SK-N-SH treated with all-trans-retinoic acid at 6 μM for 48 hours (cell line): ENCODE results near the gene LEUTX.

ENCODE experiments used
- ATAC-seq: fragments of 200-7000 bp; cut with Tn5 transposase; 3 replicates; pipeline ENCODE4 v1.9.1; 2020; ENCODE audit warnings: mild to moderate bottlenecking, moderate library complexity
- ARNTL ChIP-seq: fragments of 450-650 bp; formaldehyde crosslinking; IDR thresholded peaks from 2 replicates; pipeline ENCODE4 v1.5.0; 2020; ENCODE audit warnings: low read depth, mild to moderate bottlenecking, moderate library complexity, borderline replicate concordance
- BACH2 ChIP-seq: fragments of 250-450 bp; sonication (Bioruptor Pico); IDR thresholded peaks from 2 replicates; pipeline ENCODE4 v1.9.0; 2021; ENCODE audit warnings: mild to moderate bottlenecking, borderline replicate concordance
- CSDC2 ChIP-seq: fragments of 250-450 bp; sonication (Bioruptor Pico); IDR thresholded peaks from 2 replicates; pipeline ENCODE4 v1.5.0; 2020; ENCODE audit warnings: mild to moderate bottlenecking, moderate library complexity
- ESRRG ChIP-seq: fragments of 250-450 bp; sonication (Bioruptor Pico); IDR thresholded peaks from 2 replicates; pipeline ENCODE4 v1.6.1; 2021; ENCODE audit warnings: mild to moderate bottlenecking
- GLIS3 ChIP-seq: fragments of 250-450 bp; sonication (Bioruptor Pico); IDR thresholded peaks from 2 replicates; pipeline ENCODE4 v1.5.0; 2020; ENCODE audit warnings: mild to moderate bottlenecking, moderate library complexity
- ISL1 ChIP-seq: fragments of 250-450 bp; sonication (Bioruptor Pico); IDR thresholded peaks from 2 replicates; pipeline ENCODE4 v2.1.2; 2022; ENCODE audit warnings: mild to moderate bottlenecking, moderate library complexity
- OSR1 ChIP-seq: fragments of 250-450 bp; sonication (Bioruptor Pico); IDR thresholded peaks from 2 replicates; pipeline ENCODE4 v1.8.0; 2022; ENCODE audit warnings: moderate library complexity, mild to moderate bottlenecking, inconsistent platforms
- PPARA ChIP-seq: fragments of 250-450 bp; sonication (Bioruptor Pico); IDR thresholded peaks from 2 replicates; pipeline ENCODE4 v1.5.0; 2020; ENCODE audit warnings: mild to moderate bottlenecking, borderline replicate concordance
- RARB ChIP-seq: fragments of 250-450 bp; sonication (Bioruptor Pico); IDR thresholded peaks from 2 replicates; pipeline ENCODE4 v1.8.0; 2021; ENCODE audit warnings: mild to moderate bottlenecking, moderate library complexity
- SNAI2 ChIP-seq: fragments of 250-450 bp; sonication (Bioruptor Pico); IDR thresholded peaks from 2 replicates; pipeline ENCODE4 v1.5.0; 2020; ENCODE audit warnings: mild to moderate bottlenecking, moderate library complexity
- TCF4 ChIP-seq: fragments of 250-450 bp; sonication (Bioruptor Pico); IDR thresholded peaks from 2 replicates; pipeline ENCODE4 v1.8.0; 2021; ENCODE audit warnings: mild to moderate bottlenecking, moderate library complexity, borderline replicate concordance
- TOX ChIP-seq: fragments of 250-450 bp; sonication (Bioruptor Pico); IDR thresholded peaks from 2 replicates; pipeline ENCODE4 v1.8.0; 2021; ENCODE audit warnings: mild to moderate bottlenecking, moderate library complexity, borderline replicate concordance
- ZC3H10 ChIP-seq: fragments of 250-450 bp; sonication (Bioruptor Pico); IDR thresholded peaks from 2 replicates; pipeline ENCODE4 v1.5.1; 2021; ENCODE audit warnings: mild to moderate bottlenecking, moderate library complexity
- ZFP3 ChIP-seq: fragments of 250-450 bp; sonication (Bioruptor Pico); IDR thresholded peaks from 2 replicates; pipeline ENCODE4 v1.5.0; 2020; ENCODE audit warnings: mild to moderate bottlenecking, moderate library complexity
- ZFP30 ChIP-seq: fragments of 450-650 bp; formaldehyde crosslinking; IDR thresholded peaks from 2 replicates; pipeline ENCODE4 v1.5.0; 2022; ENCODE audit warnings: mild to moderate bottlenecking, moderate library complexity
- ZNF565 ChIP-seq: fragments of 450-650 bp; formaldehyde crosslinking; conservative IDR thresholded peaks from 2 replicates; pipeline ENCODE4 v1.5.0; 2020; ENCODE audit warnings: low read depth, mild to moderate bottlenecking, moderate library complexity
- ZNF70 ChIP-seq: fragments of 450-650 bp; formaldehyde crosslinking; IDR thresholded peaks from 2 replicates; pipeline ENCODE4 v1.5.0; 2020; ENCODE audit warnings: mild to moderate bottlenecking, moderate library complexity
- ZNF8 ChIP-seq: fragments of 450-650 bp; formaldehyde crosslinking; IDR thresholded peaks from 2 replicates; pipeline ENCODE4 v1.5.0; 2020; ENCODE audit warnings: mild to moderate bottlenecking, moderate library complexity
- TF ChIP-seq, protein P1 (sequence below): fragments of 250-450 bp; sonication (Bioruptor Pico); IDR thresholded peaks from 2 replicates; pipeline ENCODE4 v1.5.0; 2020; ENCODE audit warnings: mild to moderate bottlenecking, moderate library complexity
- TF ChIP-seq, protein P2 (sequence below): fragments of 250-450 bp; sonication (Bioruptor Pico); IDR thresholded peaks from 2 replicates; pipeline ENCODE4 v1.5.1; 2021; ENCODE audit warnings: mild to moderate bottlenecking, moderate library complexity
- TF ChIP-seq, protein P3 (sequence below): fragments of 250-450 bp; sonication (Bioruptor Pico); IDR thresholded peaks from 2 replicates; pipeline ENCODE4 v1.5.1; 2020; ENCODE audit warnings: low read depth, mild to moderate bottlenecking, moderate library complexity
- TF ChIP-seq, protein P4 (sequence below): fragments of 250-450 bp; sonication (Bioruptor Pico); IDR thresholded peaks from 2 replicates; pipeline ENCODE4 v1.8.0; 2020; ENCODE audit warnings: mild to moderate bottlenecking, moderate library complexity, borderline replicate concordance
- TF ChIP-seq, protein P5 (sequence below): fragments of 250-450 bp; sonication (Bioruptor Pico); IDR thresholded peaks from 2 replicates; pipeline ENCODE4 v1.8.0; 2021; ENCODE audit warnings: low read depth, mild to moderate bottlenecking, moderate library complexity, borderline replicate concordance

LEUTX gene

DNA sequence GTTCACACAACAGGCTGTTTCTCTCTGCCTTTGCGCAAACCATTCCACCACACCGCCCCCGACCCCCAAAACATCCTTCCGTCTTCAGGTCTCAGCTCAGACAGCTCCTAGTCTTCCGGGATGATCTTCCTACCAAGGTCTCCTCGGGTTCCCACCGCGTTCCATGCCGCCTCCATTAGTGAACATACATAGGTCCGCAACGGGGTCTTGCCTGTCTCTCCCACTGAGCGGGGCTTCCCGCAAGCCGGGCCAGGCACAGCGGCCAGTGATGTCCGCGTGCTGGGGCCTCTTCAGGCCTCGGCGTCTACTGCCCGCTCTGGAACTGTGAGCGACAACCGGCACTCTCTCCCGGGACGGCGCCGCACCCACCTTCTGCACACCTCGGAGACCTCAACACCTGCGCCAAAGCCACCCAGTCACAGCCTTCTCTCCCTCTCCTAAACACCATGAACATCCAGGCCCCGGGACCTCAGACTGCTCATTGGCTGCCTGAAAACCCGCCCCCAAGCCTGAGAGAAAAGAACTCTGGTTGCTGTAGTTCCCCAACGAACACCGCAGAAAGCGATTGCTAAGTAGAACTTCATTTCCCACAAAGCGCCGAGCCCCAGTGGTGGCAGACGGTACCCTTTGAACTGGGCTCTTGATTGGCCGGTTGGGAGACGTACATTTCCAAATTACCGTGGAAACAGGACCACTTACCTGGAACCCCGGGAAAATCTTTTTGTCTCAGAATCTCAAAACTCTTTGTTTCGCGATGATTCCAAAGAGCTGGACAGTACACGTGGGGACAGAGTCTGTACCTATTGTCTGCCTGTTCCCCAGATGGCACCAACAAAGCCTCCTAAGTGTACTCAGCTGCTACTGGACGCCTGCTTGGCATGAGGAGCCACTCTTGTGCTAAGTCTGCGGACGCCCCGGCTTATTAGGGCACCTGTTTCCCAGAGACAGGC, 45.8 kb downstream of the LEUTX start:
- TF ChIP-seq ESRRG (CRISPR knock-in tag) (peak; percentile 82; the same call in 1 of the 2 replicates), ZC3H10 (CRISPR knock-in tag) (peak; percentile 61), ISL1 (CRISPR knock-in tag) (no peak), ZFP3 (CRISPR knock-in tag) (no peak), BACH2 (CRISPR knock-in tag) (no peak), GLIS3 (peak; percentile 98), ZNF565 (CRISPR knock-in tag) (peak; percentile 80; the same call in 1 of the 2 replicates), RARB (CRISPR knock-in tag) (0 out of 2 replicates have a peak, but pooled peaks have one; percentile 37), TOX (no peak), PPARA (no peak), CSDC2 (CRISPR knock-in tag) (no peak), SNAI2 (no peak), ZFP30 (CRISPR knock-in tag) (no peak), ZNF8 (peak; percentile 47; the same call in 1 of the 2 replicates), ARNTL (no peak), TCF4 (no peak), OSR1 (CRISPR knock-in tag) (no peak), ZNF70 (CRISPR knock-in tag) (peak; percentile 58; the same call in 1 of the 2 replicates)
- TF ChIP-seq, protein P1, sequence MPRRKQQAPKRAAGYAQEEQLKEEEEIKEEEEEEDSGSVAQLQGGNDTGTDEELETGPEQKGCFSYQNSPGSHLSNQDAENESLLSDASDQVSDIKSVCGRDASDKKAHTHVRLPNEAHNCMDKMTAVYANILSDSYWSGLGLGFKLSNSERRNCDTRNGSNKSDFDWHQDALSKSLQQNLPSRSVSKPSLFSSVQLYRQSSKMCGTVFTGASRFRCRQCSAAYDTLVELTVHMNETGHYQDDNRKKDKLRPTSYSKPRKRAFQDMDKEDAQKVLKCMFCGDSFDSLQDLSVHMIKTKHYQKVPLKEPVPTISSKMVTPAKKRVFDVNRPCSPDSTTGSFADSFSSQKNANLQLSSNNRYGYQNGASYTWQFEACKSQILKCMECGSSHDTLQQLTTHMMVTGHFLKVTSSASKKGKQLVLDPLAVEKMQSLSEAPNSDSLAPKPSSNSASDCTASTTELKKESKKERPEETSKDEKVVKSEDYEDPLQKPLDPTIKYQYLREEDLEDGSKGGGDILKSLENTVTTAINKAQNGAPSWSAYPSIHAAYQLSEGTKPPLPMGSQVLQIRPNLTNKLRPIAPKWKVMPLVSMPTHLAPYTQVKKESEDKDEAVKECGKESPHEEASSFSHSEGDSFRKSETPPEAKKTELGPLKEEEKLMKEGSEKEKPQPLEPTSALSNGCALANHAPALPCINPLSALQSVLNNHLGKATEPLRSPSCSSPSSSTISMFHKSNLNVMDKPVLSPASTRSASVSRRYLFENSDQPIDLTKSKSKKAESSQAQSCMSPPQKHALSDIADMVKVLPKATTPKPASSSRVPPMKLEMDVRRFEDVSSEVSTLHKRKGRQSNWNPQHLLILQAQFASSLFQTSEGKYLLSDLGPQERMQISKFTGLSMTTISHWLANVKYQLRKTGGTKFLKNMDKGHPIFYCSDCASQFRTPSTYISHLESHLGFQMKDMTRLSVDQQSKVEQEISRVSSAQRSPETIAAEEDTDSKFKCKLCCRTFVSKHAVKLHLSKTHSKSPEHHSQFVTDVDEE (CRISPR knock-in tag): no peak
- TF ChIP-seq, protein P2, sequence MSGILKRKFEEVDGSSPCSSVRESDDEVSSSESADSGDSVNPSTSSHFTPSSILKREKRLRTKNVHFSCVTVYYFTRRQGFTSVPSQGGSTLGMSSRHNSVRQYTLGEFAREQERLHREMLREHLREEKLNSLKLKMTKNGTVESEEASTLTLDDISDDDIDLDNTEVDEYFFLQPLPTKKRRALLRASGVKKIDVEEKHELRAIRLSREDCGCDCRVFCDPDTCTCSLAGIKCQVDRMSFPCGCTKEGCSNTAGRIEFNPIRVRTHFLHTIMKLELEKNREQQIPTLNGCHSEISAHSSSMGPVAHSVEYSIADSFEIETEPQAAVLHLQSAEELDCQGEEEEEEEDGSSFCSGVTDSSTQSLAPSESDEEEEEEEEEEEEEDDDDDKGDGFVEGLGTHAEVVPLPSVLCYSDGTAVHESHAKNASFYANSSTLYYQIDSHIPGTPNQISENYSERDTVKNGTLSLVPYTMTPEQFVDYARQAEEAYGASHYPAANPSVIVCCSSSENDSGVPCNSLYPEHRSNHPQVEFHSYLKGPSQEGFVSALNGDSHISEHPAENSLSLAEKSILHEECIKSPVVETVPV: peak; percentile 84
- TF ChIP-seq, protein P3, sequence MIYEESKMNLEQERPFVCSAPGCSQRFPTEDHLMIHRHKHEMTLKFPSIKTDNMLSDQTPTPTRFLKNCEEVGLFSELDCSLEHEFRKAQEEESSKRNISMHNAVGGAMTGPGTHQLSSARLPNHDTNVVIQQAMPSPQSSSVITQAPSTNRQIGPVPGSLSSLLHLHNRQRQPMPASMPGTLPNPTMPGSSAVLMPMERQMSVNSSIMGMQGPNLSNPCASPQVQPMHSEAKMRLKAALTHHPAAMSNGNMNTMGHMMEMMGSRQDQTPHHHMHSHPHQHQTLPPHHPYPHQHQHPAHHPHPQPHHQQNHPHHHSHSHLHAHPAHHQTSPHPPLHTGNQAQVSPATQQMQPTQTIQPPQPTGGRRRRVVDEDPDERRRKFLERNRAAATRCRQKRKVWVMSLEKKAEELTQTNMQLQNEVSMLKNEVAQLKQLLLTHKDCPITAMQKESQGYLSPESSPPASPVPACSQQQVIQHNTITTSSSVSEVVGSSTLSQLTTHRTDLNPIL (CRISPR knock-in tag): peak; percentile 37; the same call in 1 of the 2 replicates
- TF ChIP-seq, protein P4, sequence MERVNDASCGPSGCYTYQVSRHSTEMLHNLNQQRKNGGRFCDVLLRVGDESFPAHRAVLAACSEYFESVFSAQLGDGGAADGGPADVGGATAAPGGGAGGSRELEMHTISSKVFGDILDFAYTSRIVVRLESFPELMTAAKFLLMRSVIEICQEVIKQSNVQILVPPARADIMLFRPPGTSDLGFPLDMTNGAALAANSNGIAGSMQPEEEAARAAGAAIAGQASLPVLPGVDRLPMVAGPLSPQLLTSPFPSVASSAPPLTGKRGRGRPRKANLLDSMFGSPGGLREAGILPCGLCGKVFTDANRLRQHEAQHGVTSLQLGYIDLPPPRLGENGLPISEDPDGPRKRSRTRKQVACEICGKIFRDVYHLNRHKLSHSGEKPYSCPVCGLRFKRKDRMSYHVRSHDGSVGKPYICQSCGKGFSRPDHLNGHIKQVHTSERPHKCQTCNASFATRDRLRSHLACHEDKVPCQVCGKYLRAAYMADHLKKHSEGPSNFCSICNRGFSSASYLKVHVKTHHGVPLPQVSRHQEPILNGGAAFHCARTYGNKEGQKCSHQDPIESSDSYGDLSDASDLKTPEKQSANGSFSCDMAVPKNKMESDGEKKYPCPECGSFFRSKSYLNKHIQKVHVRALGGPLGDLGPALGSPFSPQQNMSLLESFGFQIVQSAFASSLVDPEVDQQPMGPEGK (CRISPR knock-in tag): no peak
- TF ChIP-seq, protein P5, sequence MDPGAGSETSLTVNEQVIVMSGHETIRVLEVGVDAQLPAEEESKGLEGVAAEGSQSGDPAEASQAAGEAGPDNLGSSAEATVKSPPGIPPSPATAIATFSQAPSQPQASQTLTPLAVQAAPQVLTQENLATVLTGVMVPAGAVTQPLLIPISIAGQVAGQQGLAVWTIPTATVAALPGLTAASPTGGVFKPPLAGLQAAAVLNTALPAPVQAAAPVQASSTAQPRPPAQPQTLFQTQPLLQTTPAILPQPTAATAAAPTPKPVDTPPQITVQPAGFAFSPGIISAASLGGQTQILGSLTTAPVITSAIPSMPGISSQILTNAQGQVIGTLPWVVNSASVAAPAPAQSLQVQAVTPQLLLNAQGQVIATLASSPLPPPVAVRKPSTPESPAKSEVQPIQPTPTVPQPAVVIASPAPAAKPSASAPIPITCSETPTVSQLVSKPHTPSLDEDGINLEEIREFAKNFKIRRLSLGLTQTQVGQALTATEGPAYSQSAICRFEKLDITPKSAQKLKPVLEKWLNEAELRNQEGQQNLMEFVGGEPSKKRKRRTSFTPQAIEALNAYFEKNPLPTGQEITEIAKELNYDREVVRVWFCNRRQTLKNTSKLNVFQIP: no peak
- ATAC-seq: peak; percentile 98

DNA sequence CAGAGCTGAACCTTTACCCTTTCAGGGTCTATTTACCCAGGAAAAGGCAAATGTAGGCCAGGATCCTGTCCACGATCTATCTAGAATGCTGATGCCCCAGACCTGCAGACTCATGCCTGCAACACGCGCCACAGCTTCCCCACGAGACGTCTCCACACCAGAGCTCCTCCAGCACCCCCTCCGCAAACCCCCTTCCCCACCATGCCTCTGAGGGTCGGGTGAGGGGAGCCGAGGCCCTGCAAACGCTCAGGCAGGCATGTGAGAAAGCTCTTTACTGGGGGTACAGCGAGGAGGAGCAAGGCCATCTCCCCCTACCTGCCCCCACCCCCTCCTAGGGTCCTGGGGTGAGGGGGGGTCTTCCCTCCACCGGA, 46.4 kb downstream of the LEUTX start:
- no peak for ATAC-seq
- TF ChIP-seq ISL1 (CRISPR knock-in tag) (no peak), ARNTL (no peak)
- TF ChIP-seq, protein P4 (CRISPR knock-in tag): no peak
